ENCODE data around the gene GAS6. TPM values are rescaled to one million over a fixed set of nuclear protein-coding genes. Genes with fewer than 3 reads are reported as not detected.
"Not testable (repeated sequence)": the region's sequence is repeated elsewhere in the genome, so short reads cannot be mapped to it uniquely, and the experiment has no call there.

The GAS6 gene
- total and polyA plus RNA-seq, 2 donors (not counting 1 experiment from before 2014, with no cell fraction given), result 0.25 to 0.78 TPM

GRCh38 chr13:113796211-113796963 is 67.5 kb downstream of the GAS6 start:
- Histone ChIP-seq H3K36me3 (replicated peaks in 1 of 2; ENCODE audit: control extremely low read depth in 1 of 2, control insufficient read depth in 1 of 2, extremely low read depth in 1 of 2, insufficient read depth in 2 of 2, low read length in 1 of 2) (no peaks in the 10 kb centered on the region), H3K4me2 (replicated peaks; ENCODE audit: low read depth, low read length, poor library complexity, severe bottlenecking) (no peak overlapping the region), H3K4me1 (ENCODE audit: control insufficient read depth in 2 of 2, insufficient read depth in 2 of 2, low read length in 2 of 2) (no peaks in the 10 kb centered on the region), H3K9me3 (ENCODE audit: control extremely low read depth in 1 of 3, control insufficient read depth in 2 of 3, insufficient read depth in 1 of 3, low read length in 2 of 3) (peaks cover 0 to 4% (median 0%) of the 10 kb centered on the region in 3 donors), H3K79me2 (ENCODE audit: control insufficient read depth, insufficient read depth, low read length) (no peaks in the 10 kb centered on the region), H3K4me3 (ENCODE audit: control extremely low read depth in 1 of 5, extremely low read depth in 1 of 5, insufficient read depth in 1 of 5, low read depth in 2 of 5, low read length in 4 of 5) (no peak overlapping the region), H4K20me1 (ENCODE audit: control insufficient read depth, insufficient read depth, low read length, poor library complexity, severe bottlenecking) (no peaks in the 10 kb centered on the region), H3K27ac (ENCODE audit: low read length in 2 of 2) (no peak overlapping the region), H3K27me3 (replicated peaks in 1 of 4; ENCODE audit: control extremely low read depth in 1 of 4, control insufficient read depth in 3 of 4, insufficient read depth in 4 of 4, low read length in 3 of 4) (no peaks in the 10 kb centered on the region), H2AFZ (ENCODE audit: insufficient read depth, low read depth, low read length, poor library complexity, severe bottlenecking) (no peak overlapping the region), H3K9ac (ENCODE audit: low read length) (no peak overlapping the region)
- no peaks in the 10 kb centered on the region for H3K4me1 Mint-ChIP-seq
- POLR2A ChIA-PET, result no interaction called here
- WGBS (ENCODE audit: insufficient coverage), result 87% methylated on average over 14 of the region's 20 CpGs
- H3K9me3 Mint-ChIP-seq (ENCODE audit: insufficient read depth), result no peaks in the 10 kb centered on the region
- no peaks in the 10 kb centered on the region for H3K27me3 Mint-ChIP-seq
- H3K27ac Mint-ChIP-seq, result no peak overlapping the region
- CTCF ChIA-PET, result no interaction called here
- H3K4me3 Mint-ChIP-seq, result no peak overlapping the region
- no peak for TF ChIP-seq CTCF (IDR thresholded peaks at IDR 0.05)
- TF ChIP-seq EZH2 (IDR thresholded peaks at IDR 0.05; ENCODE audit: borderline replicate concordance, insufficient read depth, low read depth, low read length, poor library complexity, severe bottlenecking), result no peak
- no peak for DNase-seq
- ATAC-seq (ENCODE audit: low read depth), result no peak
- intact Hi-C loops (cut with micrococcal nuclease), result no loop called here

- H3K36me3 ChIP-seq (replicated peaks in 1 of 2; ENCODE audit: control extremely low read depth in 1 of 2, control insufficient read depth in 1 of 2, extremely low read depth in 1 of 2, insufficient read depth in 2 of 2, low read length in 1 of 2); H3K27me3 Mint-ChIP-seq; H3K4me2 ChIP-seq (replicated peaks; ENCODE audit: low read depth, low read length, poor library complexity, severe bottlenecking); H3K9ac ChIP-seq (ENCODE audit: low read length); intact Hi-C loops (cut with micrococcal nuclease); H3K9me3 Mint-ChIP-seq (ENCODE audit: insufficient read depth); H3K4me3 Mint-ChIP-seq; H3K4me1 Mint-ChIP-seq; CTCF ChIA-PET; H3K27me3 ChIP-seq (replicated peaks in 1 of 4; ENCODE audit: control extremely low read depth in 1 of 4, control insufficient read depth in 3 of 4, insufficient read depth in 4 of 4, low read length in 3 of 4); H4K20me1 ChIP-seq (ENCODE audit: control insufficient read depth, insufficient read depth, low read length, poor library complexity, severe bottlenecking); H3K9me3 ChIP-seq (ENCODE audit: control extremely low read depth in 1 of 3, control insufficient read depth in 2 of 3, insufficient read depth in 1 of 3, low read length in 2 of 3); DNase-seq; H3K4me1 ChIP-seq (ENCODE audit: control insufficient read depth in 2 of 2, insufficient read depth in 2 of 2, low read length in 2 of 2); H3K79me2 ChIP-seq (ENCODE audit: control insufficient read depth, insufficient read depth, low read length); H3K27ac ChIP-seq (ENCODE audit: low read length in 2 of 2); H2AFZ ChIP-seq (ENCODE audit: insufficient read depth, low read depth, low read length, poor library complexity, severe bottlenecking); POLR2A ChIA-PET; H3K4me3 ChIP-seq (ENCODE audit: control extremely low read depth in 1 of 5, extremely low read depth in 1 of 5, insufficient read depth in 1 of 5, low read depth in 2 of 5, low read length in 4 of 5); ATAC-seq (ENCODE audit: low read depth); H3K27ac Mint-ChIP-seq: not testable (repeated sequence)
- WGBS (ENCODE audit: insufficient coverage), result 9% methylated on average over 1 of the region's 1 CpG
These were observed 68.5 kb downstream of the GAS6 start for GRCh38 chr13:113795362-113795761.
